SIG-M5 treated with dmso at 0.1 percent for 504 hours (cell line): ENCODE data around the gene PLCH1.

Experiments
- DNase-seq: peaks from one replicate; lab custom pipeline; 2025; ENCODE audit not compliant: unreplicated experiment; lab: John Stamatoyannopoulos, UW

Gene PLCH1

DNA sequence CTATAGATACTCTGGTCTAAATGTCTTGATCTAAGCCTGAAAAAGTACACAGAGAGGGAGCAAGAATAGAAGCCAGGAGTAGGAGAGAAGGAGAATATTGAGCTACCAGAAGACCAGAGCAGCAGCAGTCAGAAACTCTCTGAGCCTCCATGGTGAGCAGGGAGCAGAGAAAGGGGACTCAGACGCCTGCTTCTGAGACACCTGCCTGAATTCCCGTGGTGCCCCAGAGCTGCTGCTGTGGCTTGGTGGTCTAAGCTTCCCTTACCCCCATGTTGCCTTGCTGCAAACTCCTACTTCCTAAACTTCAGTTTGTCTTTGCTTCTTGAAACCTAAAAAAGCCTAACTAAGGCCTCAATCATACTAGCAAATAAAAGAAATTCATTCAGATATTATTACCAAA lies 356.5 kb downstream of the PLCH1 start:
- no peak for DNase-seq

- no peak for DNase-seq
Observed at GRCh38 chr3:155387571-155387970, 357.3 kb downstream of the PLCH1 start.

DNA sequence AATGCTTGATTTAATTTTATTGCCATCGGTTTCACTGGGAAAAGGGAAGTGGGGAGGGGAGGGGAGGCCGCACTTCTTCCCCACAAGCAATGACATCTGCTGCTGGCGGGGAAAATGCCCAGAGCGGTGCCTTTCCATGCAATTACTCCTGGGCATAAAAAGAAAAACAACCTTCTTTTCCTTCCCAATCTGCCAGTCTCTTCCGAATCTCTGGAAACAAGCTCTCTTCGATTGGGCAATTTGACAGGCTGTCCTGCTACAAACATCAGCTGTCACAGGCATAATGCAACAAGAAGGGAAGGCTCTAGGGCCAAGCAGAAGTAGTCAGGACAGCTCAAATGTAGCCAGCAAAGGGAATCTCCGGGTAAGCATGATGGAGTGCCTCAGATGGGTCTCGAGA lies 358.0 kb downstream of the PLCH1 start:
- no peak for DNase-seq

GRCh38 chr3:155385896-155386625 lies 358.8 kb downstream of the PLCH1 start:
- no peak for DNase-seq

DNA sequence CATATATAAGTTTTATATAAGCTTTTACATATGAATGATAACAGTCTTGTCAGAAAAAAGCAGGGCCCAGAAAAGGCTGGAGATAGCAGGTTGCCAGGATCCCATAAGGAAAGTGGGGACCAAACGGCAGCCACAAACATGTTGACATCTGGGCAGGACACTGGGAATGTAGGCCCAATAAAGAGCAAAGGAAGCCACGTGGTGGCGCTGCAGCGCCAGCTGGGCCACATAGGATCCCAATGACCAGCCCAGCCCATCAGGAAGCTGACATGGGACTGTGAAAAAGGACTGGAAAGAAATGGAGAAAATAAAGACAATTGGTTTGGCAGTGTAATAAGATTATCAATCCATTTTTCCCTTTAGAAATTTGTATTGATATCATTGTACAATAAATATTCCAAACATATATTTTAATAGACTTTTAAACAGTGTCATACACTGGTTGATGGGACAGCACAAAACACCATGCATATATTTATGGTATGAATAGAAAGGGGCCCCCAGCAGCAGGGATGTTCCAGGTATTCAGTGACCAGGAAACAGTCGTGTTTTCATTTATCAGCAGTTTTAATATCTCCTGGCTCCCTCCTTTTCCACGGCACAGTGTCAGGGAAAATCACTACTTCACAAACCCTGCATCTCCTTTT lies 362.4 kb downstream of the PLCH1 start:
- peak; percentile 42 for DNase-seq

- DNase-seq: no peak
Observed at GRCh38 chr3:155377847-155378246, 367.0 kb downstream of the PLCH1 start.

DNA sequence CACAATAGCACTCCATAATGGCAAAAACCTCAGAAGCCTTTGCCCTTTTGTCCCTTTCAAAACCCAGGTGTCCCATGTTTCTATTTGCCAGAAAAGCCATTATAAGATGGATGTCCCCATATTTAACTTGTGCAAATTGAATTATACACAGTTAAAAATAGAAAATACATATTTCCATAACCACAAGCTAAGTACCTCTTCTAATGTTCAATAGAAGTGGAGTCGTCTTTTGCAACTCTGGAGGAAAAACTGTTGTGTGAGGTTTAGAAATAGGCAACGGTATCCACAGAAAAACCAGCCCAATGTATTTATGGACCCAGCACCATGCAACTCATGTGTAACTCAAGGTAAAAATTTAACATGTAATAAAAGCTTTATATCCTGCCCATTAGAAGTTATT lies 367.8 kb downstream of the PLCH1 start:
- no peak for DNase-seq

DNA sequence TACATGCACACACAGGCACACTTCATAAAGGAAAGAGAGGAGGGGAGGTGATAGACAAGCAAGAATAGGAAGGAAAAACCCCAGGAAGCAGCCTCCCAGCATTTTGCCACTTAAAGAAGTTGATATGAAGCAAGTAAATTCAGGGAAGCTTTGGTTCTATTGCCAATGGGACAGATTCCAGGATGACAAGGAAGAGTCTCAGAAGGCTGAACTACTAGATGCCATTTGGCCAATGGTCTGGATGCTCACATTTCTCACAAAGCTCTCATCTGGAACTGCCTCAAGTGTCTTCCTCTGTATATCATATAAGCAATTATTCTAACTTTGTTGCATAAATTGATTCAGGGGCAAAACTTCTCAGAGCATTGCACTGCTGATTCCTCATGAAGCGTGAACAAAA lies 372.6 kb downstream of the PLCH1 start:
- DNase-seq: no peak

GRCh38 chr3:155370764-155371503 lies 373.9 kb downstream of the PLCH1 start:
- DNase-seq: no peak

GRCh38 chr3:155370198-155370597 lies 374.7 kb downstream of the PLCH1 start:
- DNase-seq: no peak

GRCh38 chr3:155369735-155370134 lies 375.1 kb downstream of the PLCH1 start:
- DNase-seq: no peak

DNA sequence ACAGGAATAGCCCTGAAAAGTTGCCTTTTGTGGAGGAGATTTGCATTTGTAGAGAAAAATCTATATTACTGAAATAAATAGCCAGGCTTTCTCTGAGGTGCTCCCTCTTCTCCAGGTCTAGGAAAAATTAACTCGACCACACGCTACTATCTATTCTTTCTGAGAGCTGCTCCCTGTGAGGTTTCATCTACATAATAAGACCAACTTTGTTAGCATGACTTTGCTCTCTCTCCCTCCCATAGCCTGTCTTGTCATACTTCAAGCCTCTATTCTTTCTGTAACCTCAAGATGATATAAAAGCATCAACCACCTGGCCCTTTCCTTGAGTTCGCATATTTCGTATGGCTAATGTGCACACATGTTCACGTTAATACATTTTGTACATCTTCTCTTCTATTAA lies 375.6 kb downstream of the PLCH1 start:
- DNase-seq: no peak

- no peak for DNase-seq
Observed at GRCh38 chr3:155368786-155369185, 376.1 kb downstream of the PLCH1 start.

GRCh38 chr3:155367506-155367905 lies 377.4 kb downstream of the PLCH1 start:
- DNase-seq: no peak

GRCh38 chr3:155365178-155365783 lies 379.6 kb downstream of the PLCH1 start:
- DNase-seq: no peak

GRCh38 chr3:155364492-155364891 lies 380.4 kb downstream of the PLCH1 start:
- no peak for DNase-seq

DNA sequence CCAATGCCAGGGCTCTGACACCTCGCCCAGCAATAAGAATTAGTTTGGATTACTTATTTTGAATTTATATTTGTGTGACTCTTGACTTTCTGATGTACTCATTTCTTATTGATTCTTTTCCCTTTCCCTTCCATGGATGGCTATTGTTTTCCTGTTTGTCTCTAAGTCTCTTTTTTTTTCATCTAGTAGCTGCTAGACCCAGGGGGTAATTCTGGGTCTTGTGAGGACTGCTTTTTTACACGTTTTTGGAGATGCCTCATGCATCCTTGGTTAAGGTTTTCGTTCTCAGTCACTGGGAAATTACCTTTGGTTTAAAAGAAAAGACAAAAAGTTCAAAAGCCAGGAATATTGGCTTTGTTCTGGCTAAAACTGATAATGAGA lies 381.2 kb downstream of the PLCH1 start:
- DNase-seq: no peak

DNA sequence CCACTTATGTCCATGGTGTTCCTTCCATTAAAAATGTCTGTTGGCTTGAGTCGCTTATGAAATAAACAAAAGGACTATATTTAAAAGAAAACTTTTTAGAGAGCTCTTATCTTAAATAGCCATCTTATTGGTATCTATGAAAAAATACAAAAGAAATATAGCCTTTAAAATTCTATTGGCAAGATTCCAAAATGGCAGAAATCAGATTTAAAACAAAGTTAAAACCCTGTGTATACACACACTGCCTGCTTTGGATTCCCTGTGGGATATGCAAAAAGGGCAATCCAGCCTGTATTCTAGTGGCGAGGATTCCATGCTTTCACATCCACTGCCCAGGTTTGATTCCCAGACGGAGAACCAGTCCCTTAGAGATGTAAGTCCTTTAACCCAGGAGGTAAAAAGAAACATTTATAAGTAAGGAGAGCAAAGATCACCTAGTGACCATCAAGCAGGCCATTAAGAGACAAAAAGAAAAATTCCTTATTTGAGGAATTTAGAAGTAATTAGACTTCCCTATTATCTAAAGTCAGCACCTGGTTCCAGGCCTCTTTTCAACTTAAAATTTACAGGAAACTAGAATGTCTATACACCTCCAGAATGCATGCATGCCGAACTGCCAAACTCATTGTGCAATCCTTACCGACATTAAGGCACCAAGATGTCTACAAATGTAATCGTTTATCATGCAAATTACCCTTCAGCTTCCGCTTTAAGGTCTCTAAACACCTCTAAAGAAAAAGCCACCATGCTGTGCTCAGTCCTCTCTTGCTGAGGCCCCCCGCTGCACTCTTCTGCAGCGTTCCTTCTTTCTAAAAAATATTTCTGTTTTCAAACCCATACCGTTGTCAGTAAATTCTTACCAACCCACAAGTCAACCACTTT lies 381.8 kb downstream of the PLCH1 start:
- DNase-seq: no peak

DNA sequence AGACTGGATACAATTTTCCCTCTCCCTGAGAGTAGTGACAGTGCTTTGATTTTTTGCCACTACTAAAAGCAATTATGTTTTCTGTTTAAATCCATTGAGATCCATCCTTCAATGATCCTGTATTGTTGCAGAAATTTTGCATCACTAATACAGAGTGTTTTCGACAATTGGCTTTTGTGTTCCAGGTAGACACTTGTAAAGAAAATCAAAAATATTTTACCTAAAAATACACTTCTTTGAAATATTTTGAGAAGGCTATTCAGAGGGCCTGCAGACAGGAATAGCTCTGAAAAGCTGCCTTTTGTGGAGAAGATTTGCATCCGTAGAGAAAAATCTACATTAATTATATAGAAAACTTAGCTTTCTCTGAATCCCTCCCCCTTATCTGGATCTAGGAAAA lies 384.6 kb downstream of the PLCH1 start:
- no peak for DNase-seq

GRCh38 chr3:155356594-155357370 lies 388.1 kb downstream of the PLCH1 start:
- no peak for DNase-seq
